ENCODE measurements around the gene HCRTR1.

- TF ChIP-seq FOXM1 (IDR thresholded peaks at IDR 0.05; ENCODE audit: borderline replicate concordance, low read depth) = no peak
- TF ChIP-seq, protein P1, sequence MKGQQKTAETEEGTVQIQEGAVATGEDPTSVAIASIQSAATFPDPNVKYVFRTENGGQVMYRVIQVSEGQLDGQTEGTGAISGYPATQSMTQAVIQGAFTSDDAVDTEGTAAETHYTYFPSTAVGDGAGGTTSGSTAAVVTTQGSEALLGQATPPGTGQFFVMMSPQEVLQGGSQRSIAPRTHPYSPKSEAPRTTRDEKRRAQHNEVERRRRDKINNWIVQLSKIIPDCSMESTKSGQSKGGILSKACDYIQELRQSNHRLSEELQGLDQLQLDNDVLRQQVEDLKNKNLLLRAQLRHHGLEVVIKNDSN (IDR thresholded peaks at IDR 0.05) = no peak
- TF ChIP-seq TEAD4 (IDR thresholded peaks at IDR 0.05) = no peak
- no peak for TF ChIP-seq EP300 (IDR thresholded peaks at IDR 0.05; ENCODE audit: borderline replicate concordance)
- TF ChIP-seq TCF12 (IDR thresholded peaks at IDR 0.05; ENCODE audit: low read depth) = no peak
- TF ChIP-seq YY1 (IDR thresholded peaks at IDR 0.05; ENCODE audit: low read depth) = no peak
These were observed 24.3 kb upstream of the HCRTR1 start for GRCh38 chr1:31593136-31593665.
